ENCODE data around the gene FGD5. TPM values are rescaled to one million over a fixed set of nuclear protein-coding genes. Genes with fewer than 3 reads are reported as not detected.

FGD5 gene
- polyA plus RNA-seq, 1 donor (not counting 4 experiments of a cell fraction or from before 2014, with no cell fraction given): not detected

- Histone ChIP-seq H3K9me1 (ENCODE audit: control insufficient read depth, extremely low read depth, insufficient read depth, low read length) (no peaks in the 10 kb centered on the region), H3K27me3 (ENCODE audit: control insufficient read depth, extremely low read depth, insufficient read depth, low read length) (peaks cover 26% of the 10 kb centered on the region), H3K9me3 (ENCODE audit: control insufficient read depth, low read depth, low read length) (no peaks in the 10 kb centered on the region), H3K4me3 (ENCODE audit: control insufficient read depth in 2 of 3, extremely low read depth in 1 of 3, insufficient read depth in 2 of 3, low read depth in 1 of 3, low read length in 3 of 3) (no peak overlapping the region), H3K27ac (ENCODE audit: control insufficient read depth, insufficient read depth, low read length) (no peak overlapping the region), H3K9ac (ENCODE audit: control insufficient read depth, extremely low read depth, insufficient read depth, low read length) (no peak overlapping the region), H3K79me2 (ENCODE audit: control insufficient read depth, insufficient read depth, low read length) (no peaks in the 10 kb centered on the region), H3K4me2 (ENCODE audit: control insufficient read depth, extremely low read depth, insufficient read depth, low read depth, low read length) (no peak overlapping the region), H2AFZ (ENCODE audit: control insufficient read depth, low read length) (no peak overlapping the region), H3K4me1 (ENCODE audit: control insufficient read depth, extremely low read depth, insufficient read depth, low read length) (no peaks in the 10 kb centered on the region), H3K36me3 (ENCODE audit: control insufficient read depth in 2 of 2, extremely low read depth in 1 of 2, insufficient read depth in 2 of 2, low read length in 2 of 2) (no peaks in the 10 kb centered on the region), H4K20me1 (ENCODE audit: control insufficient read depth, extremely low read depth, insufficient read depth, low read length) (no peaks in the 10 kb centered on the region)
- dilution Hi-C loops (cut with MboI; ENCODE audit: extremely low pct_ligation_motif_present, low sequenced_read_pairs): loop anchor here (10.0 kb wide), 1 partner anchor 65 kb away; no protein-coding TSS in a partner anchor
- TF ChIP-seq EZH2 (IDR thresholded peaks at IDR 0.05; ENCODE audit: low read length) (no peak), CTCF (optimal IDR thresholded peaks at IDR 0.05 in 1 of 3, IDR thresholded peaks at IDR 0.05 in 1 of 3, conservative IDR thresholded peaks at IDR 0.05 in 1 of 3; ENCODE audit: extremely low read depth in 1 of 3, insufficient read depth in 2 of 3, low read length in 3 of 3) (no peak)
- no peak for DNase-seq (ENCODE audit: low read depth, low spot score)
- FAIRE-seq: no peak
Measured at GRCh38 chr3:14889943-14890342, 71.2 kb downstream of the FGD5 start.

- H3K9ac ChIP-seq (ENCODE audit: control insufficient read depth, extremely low read depth, insufficient read depth, low read length): no peak overlapping the region
- no peaks in the 10 kb centered on the region for H3K36me3 ChIP-seq (ENCODE audit: control insufficient read depth in 2 of 2, extremely low read depth in 1 of 2, insufficient read depth in 2 of 2, low read length in 2 of 2)
- no peak overlapping the region for H3K4me3 ChIP-seq (ENCODE audit: control insufficient read depth in 2 of 3, extremely low read depth in 1 of 3, insufficient read depth in 2 of 3, low read depth in 1 of 3, low read length in 3 of 3)
- DNase-seq (ENCODE audit: low read depth, low spot score) (no peak), FAIRE-seq (no peak)
- H4K20me1 ChIP-seq (ENCODE audit: control insufficient read depth, extremely low read depth, insufficient read depth, low read length): no peaks in the 10 kb centered on the region
- H2AFZ ChIP-seq (ENCODE audit: control insufficient read depth, low read length): no peak overlapping the region
- peaks cover 24% of the 10 kb centered on the region for H3K27me3 ChIP-seq (ENCODE audit: control insufficient read depth, extremely low read depth, insufficient read depth, low read length)
- dilution Hi-C loops (cut with MboI; ENCODE audit: extremely low pct_ligation_motif_present, low sequenced_read_pairs): no loop called here
- TF ChIP-seq EZH2 (IDR thresholded peaks at IDR 0.05; ENCODE audit: low read length) (no peak), CTCF (optimal IDR thresholded peaks at IDR 0.05 in 1 of 3, IDR thresholded peaks at IDR 0.05 in 1 of 3, conservative IDR thresholded peaks at IDR 0.05 in 1 of 3; ENCODE audit: extremely low read depth in 1 of 3, insufficient read depth in 2 of 3, low read length in 3 of 3) (no peak)
- no peaks in the 10 kb centered on the region for H3K9me1 ChIP-seq (ENCODE audit: control insufficient read depth, extremely low read depth, insufficient read depth, low read length)
- H3K4me1 ChIP-seq (ENCODE audit: control insufficient read depth, extremely low read depth, insufficient read depth, low read length): no peaks in the 10 kb centered on the region
- no peaks in the 10 kb centered on the region for H3K79me2 ChIP-seq (ENCODE audit: control insufficient read depth, insufficient read depth, low read length)
- H3K4me2 ChIP-seq (ENCODE audit: control insufficient read depth, extremely low read depth, insufficient read depth, low read depth, low read length): no peak overlapping the region
- H3K9me3 ChIP-seq (ENCODE audit: control insufficient read depth, low read depth, low read length): no peaks in the 10 kb centered on the region
- no peak overlapping the region for H3K27ac ChIP-seq (ENCODE audit: control insufficient read depth, insufficient read depth, low read length)
Measured at GRCh38 chr3:14890476-14890875, 71.7 kb downstream of the FGD5 start.

Data from keratinocyte (primary cell).